ENCODE measurements around the gene CASD1.

CASD1 gene

GRCh38 chr7:94509264-94509886, at the start of gene CASD1:
Gene CASD1, plus strand, starts transcription at chr7:94509809. Its CDS starts 276 bp downstream, at chr7:94510085.
- peak; percentile 71 for DNase-seq (ENCODE audit: low spot score)

- DNase-seq (ENCODE audit: low spot score) = no peak
These were observed 43.1 kb upstream of the CASD1 start for GRCh38 chr7:94466516-94466915.

- no peak for DNase-seq (ENCODE audit: low spot score)
These were observed 38.0 kb upstream of the CASD1 start for GRCh38 chr7:94471604-94472003.

- DNase-seq (ENCODE audit: low spot score) = no peak
These were observed 37.0 kb upstream of the CASD1 start for GRCh38 chr7:94472608-94473007.

- DNase-seq (ENCODE audit: low spot score) = no peak
These were observed 33.3 kb upstream of the CASD1 start for GRCh38 chr7:94476251-94476840.

- DNase-seq (ENCODE audit: low spot score) = no peak
These were observed 31.7 kb upstream of the CASD1 start for GRCh38 chr7:94477878-94478277.

- no peak for DNase-seq (ENCODE audit: low spot score)
These were observed 30.9 kb upstream of the CASD1 start for GRCh38 chr7:94478648-94479214.

- DNase-seq (ENCODE audit: low spot score) = no peak
These were observed 28.3 kb upstream of the CASD1 start for GRCh38 chr7:94481279-94481678.

- DNase-seq (ENCODE audit: low spot score) = no peak
These were observed 26.8 kb upstream of the CASD1 start for GRCh38 chr7:94482796-94483195.

GRCh38 chr7:94483843-94484242, 25.8 kb upstream of the CASD1 start:
- DNase-seq (ENCODE audit: low spot score) = no peak

GRCh38 chr7:94486216-94486615, 23.4 kb upstream of the CASD1 start:
- DNase-seq (ENCODE audit: low spot score) = no peak

- no peak for DNase-seq (ENCODE audit: low spot score)
These were observed 18.2 kb upstream of the CASD1 start for GRCh38 chr7:94491410-94491809.

GRCh38 chr7:94492601-94493000, 17.0 kb upstream of the CASD1 start:
- DNase-seq (ENCODE audit: low spot score) = no peak

GRCh38 chr7:94497874-94498670, 11.5 kb upstream of the CASD1 start:
- no peak for DNase-seq (ENCODE audit: low spot score)

GRCh38 chr7:94498918-94499317, 10.7 kb upstream of the CASD1 start:
- no peak for DNase-seq (ENCODE audit: low spot score)

- DNase-seq (ENCODE audit: low spot score) = no peak
These were observed 2.1 kb upstream of the CASD1 start for GRCh38 chr7:94507462-94507861.

GRCh38 chr7:94507962-94508361, 1.6 kb upstream of the CASD1 start:
- no peak for DNase-seq (ENCODE audit: low spot score)

- peak; percentile 81 for DNase-seq (ENCODE audit: low spot score)
These were observed 425 bp downstream of the CASD1 start for GRCh38 chr7:94509887-94510581.

GRCh38 chr7:94510582-94511496, 1.2 kb downstream of the CASD1 start:
- peak; percentile 29 for DNase-seq (ENCODE audit: low spot score)

- DNase-seq (ENCODE audit: low spot score) = no peak
These were observed 2.1 kb downstream of the CASD1 start for GRCh38 chr7:94511718-94512117.

Measured in Ammon's horn (tissue), 1 donor.